ENCODE data around the gene MAGI1.

- TF ChIP-seq SUZ12 (IDR thresholded peaks at IDR 0.05) (no peak), SP1 (IDR thresholded peaks at IDR 0.05) (no peak), ELF4 (IDR thresholded peaks at IDR 0.05) (no peak), FOXA1 (IDR thresholded peaks at IDR 0.05) (no peak), HDGF (IDR thresholded peaks at IDR 0.05; ENCODE audit: borderline replicate concordance) (no peak), FOXM1 (IDR thresholded peaks at IDR 0.05; ENCODE audit: borderline replicate concordance) (no peak), L3MBTL2 (conservative IDR thresholded peaks at IDR 0.05) (no peak), LEF1 (IDR thresholded peaks at IDR 0.05; ENCODE audit: borderline replicate concordance) (no peak), ARNT (IDR thresholded peaks at IDR 0.05) (no peak), NFRKB (IDR thresholded peaks at IDR 0.05) (no peak)
These were observed 500.6 kb downstream of the MAGI1 start for GRCh38 chr3:65538101-65538500.

Measured in HEK293T (cell line).